HepG2 (cell line): ENCODE measurements around the gene KAZALD1. TPM values are rescaled to one million over a fixed set of nuclear protein-coding genes. Genes with fewer than 3 reads are reported as not detected.

Experiments
- ARID4A ChIP-seq: sonication (generic); formaldehyde crosslinking; IDR thresholded peaks from 2 replicates; pipeline ENCODE4 v1.5.0; 2020; ENCODE audit warnings: mild to moderate bottlenecking, missing genetic modification reagents, borderline replicate concordance
- FUBP1 ChIP-seq: sonication (generic); formaldehyde crosslinking; IDR thresholded peaks from 2 replicates; pipeline ENCODE4 v1.5.1; 2020; ENCODE audit warnings: missing genetic modification reagents, mild to moderate bottlenecking, borderline replicate concordance
- KDM4B ChIP-seq: sonication (generic); formaldehyde crosslinking; IDR thresholded peaks from 2 replicates; pipeline ENCODE4 v1.4.0; 2020; ENCODE audit warnings: missing genetic modification reagents
- KLF13 ChIP-seq: sonication (generic); formaldehyde crosslinking; IDR thresholded peaks from 2 replicates; pipeline ENCODE4 v1.4.0; 2020; ENCODE audit warnings: mild to moderate bottlenecking, missing genetic modification reagents
- MED8 ChIP-seq: sonication (generic); formaldehyde crosslinking; IDR thresholded peaks from 2 replicates; pipeline ENCODE4 v1.8.1; 2023; ENCODE audit warnings: mild to moderate bottlenecking, missing genetic modification reagents; ENCODE audit not compliant: insufficient replicate concordance
- MXI1 ChIP-seq: IDR thresholded peaks from 3 replicates; pipeline ENCODE4 v1.6.1; 2012; ENCODE audit warnings: low read depth, low read length, inconsistent platforms, borderline replicate concordance
- MZF1 ChIP-seq: sonication (generic); formaldehyde crosslinking; IDR thresholded peaks from 2 replicates; pipeline ENCODE4 v1.8.1; 2023; ENCODE audit warnings: mild to moderate bottlenecking, missing genetic modification reagents, borderline replicate concordance
- PHF21A ChIP-seq: sonication (generic); formaldehyde crosslinking; IDR thresholded peaks from 2 replicates; pipeline ENCODE4 v1.5.0; 2020; ENCODE audit warnings: mild to moderate bottlenecking, missing genetic modification reagents
- POLR2G ChIP-seq: fragments of 200-400 bp; formaldehyde crosslinking; IDR thresholded peaks from 2 replicates; pipeline ENCODE4 v1.6.1; 2018; ENCODE audit warnings: mild to moderate bottlenecking, low read depth, low read length, moderate library complexity
- REL ChIP-seq: sonication (generic); formaldehyde crosslinking; conservative IDR thresholded peaks from 2 replicates; pipeline ENCODE4 v1.8.0; 2022; ENCODE audit warnings: mild to moderate bottlenecking, missing genetic modification reagents, moderate library complexity
- ZNF281 ChIP-seq: sonication (generic); formaldehyde crosslinking; IDR thresholded peaks from 2 replicates; pipeline ENCODE4 v1.4.0; 2020; ENCODE audit warnings: missing genetic modification reagents, borderline replicate concordance
- ZNF567 ChIP-seq: sonication (generic); formaldehyde crosslinking; IDR thresholded peaks from 2 replicates; pipeline ENCODE4 v1.8.1; 2023; ENCODE audit warnings: mild to moderate bottlenecking, missing genetic modification reagents, borderline replicate concordance
- ZNF780A ChIP-seq: sonication (generic); formaldehyde crosslinking; IDR thresholded peaks from 2 replicates; pipeline ENCODE4 v1.8.0; 2022; ENCODE audit warnings: mild to moderate bottlenecking, missing genetic modification reagents, moderate library complexity
- polyA plus RNA-seq, 8 experiments: library from polyadenylated mRNA; depleted of rRNA in 3 of 8; stranded (reverse) in 7 of 8; unstranded in 1 of 8; fragments of >200 nt; fragmentation: Illumina TruSeq in 4 of 8; extraction: Trizol in 4 of 8; gene quantifications; 2 replicates each; pipeline versions ENCODE4 v1.2.1 to v1.2.3, GENCODE V29; 2011 to 2016; ENCODE audit warnings: low read depth in 4 of 8, missing spikeins in 1 of 8, mixed read lengths in 1 of 8; ENCODE audit not compliant: insufficient read depth in 1 of 8
- total RNA-seq, 5 experiments: library from RNA; depleted of rRNA; stranded (reverse); fragments of >200 nt; fragmentation: Illumina TruSeq; extraction: Trizol; gene quantifications; 2 replicates each; pipeline ENCODE4 v1.2.3, GENCODE V29; 2016; ENCODE audit warnings: low read depth in 1 of 5
- TF ChIP-seq, protein P1 (sequence below): sonication (generic); formaldehyde crosslinking; IDR thresholded peaks from 2 replicates; pipeline ENCODE4 v1.4.0; 2020; ENCODE audit warnings: missing genetic modification reagents
- TF ChIP-seq, protein P2 (sequence below): sonication (generic); formaldehyde crosslinking; IDR thresholded peaks from 2 replicates; pipeline ENCODE4 v1.5.1; 2020; ENCODE audit warnings: missing genetic modification reagents, mild to moderate bottlenecking, borderline replicate concordance

Gene KAZALD1
- total and polyA plus RNA-seq, 2 of the 13 experiments (the other 11 are each of a cell fraction or from before 2014, with no cell fraction given) = 16.7 to 27.7 TPM

- peak; percentile 65; the same call in 1 of the 2 replicates for TF ChIP-seq ARID4A (CRISPR knock-in tag)
- no peak for TF ChIP-seq FUBP1
- TF ChIP-seq MXI1 = no peak; the same call in 2 of the 3 replicates
- peak; percentile 84 for TF ChIP-seq REL (CRISPR knock-in tag)
- TF ChIP-seq KLF13 (CRISPR knock-in tag) = no peak
- no peak for TF ChIP-seq MZF1 (CRISPR knock-in tag)
- TF ChIP-seq, protein P1, sequence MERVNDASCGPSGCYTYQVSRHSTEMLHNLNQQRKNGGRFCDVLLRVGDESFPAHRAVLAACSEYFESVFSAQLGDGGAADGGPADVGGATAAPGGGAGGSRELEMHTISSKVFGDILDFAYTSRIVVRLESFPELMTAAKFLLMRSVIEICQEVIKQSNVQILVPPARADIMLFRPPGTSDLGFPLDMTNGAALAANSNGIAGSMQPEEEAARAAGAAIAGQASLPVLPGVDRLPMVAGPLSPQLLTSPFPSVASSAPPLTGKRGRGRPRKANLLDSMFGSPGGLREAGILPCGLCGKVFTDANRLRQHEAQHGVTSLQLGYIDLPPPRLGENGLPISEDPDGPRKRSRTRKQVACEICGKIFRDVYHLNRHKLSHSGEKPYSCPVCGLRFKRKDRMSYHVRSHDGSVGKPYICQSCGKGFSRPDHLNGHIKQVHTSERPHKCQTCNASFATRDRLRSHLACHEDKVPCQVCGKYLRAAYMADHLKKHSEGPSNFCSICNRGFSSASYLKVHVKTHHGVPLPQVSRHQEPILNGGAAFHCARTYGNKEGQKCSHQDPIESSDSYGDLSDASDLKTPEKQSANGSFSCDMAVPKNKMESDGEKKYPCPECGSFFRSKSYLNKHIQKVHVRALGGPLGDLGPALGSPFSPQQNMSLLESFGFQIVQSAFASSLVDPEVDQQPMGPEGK (CRISPR knock-in tag) = peak; percentile 97
- no peak for TF ChIP-seq ZNF567 (CRISPR knock-in tag)
- TF ChIP-seq, protein P2, sequence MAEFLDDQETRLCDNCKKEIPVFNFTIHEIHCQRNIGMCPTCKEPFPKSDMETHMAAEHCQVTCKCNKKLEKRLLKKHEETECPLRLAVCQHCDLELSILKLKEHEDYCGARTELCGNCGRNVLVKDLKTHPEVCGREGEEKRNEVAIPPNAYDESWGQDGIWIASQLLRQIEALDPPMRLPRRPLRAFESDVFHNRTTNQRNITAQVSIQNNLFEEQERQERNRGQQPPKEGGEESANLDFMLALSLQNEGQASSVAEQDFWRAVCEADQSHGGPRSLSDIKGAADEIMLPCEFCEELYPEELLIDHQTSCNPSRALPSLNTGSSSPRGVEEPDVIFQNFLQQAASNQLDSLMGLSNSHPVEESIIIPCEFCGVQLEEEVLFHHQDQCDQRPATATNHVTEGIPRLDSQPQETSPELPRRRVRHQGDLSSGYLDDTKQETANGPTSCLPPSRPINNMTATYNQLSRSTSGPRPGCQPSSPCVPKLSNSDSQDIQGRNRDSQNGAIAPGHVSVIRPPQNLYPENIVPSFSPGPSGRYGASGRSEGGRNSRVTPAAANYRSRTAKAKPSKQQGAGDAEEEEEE (CRISPR knock-in tag) = no peak
- peak; percentile 95 for TF ChIP-seq ZNF281 (CRISPR knock-in tag)
- peak; percentile 95 for TF ChIP-seq POLR2G
- 0 out of 2 replicates have a peak, but pooled peaks have one; percentile 58 for TF ChIP-seq KDM4B (CRISPR knock-in tag)
- peak; percentile 88 for TF ChIP-seq MED8 (CRISPR knock-in tag)
- TF ChIP-seq ZNF780A = peak; percentile 79; the same call in 1 of the 2 replicates
- peak; percentile 91 for TF ChIP-seq PHF21A (CRISPR knock-in tag)
These were observed 702 bp upstream of the KAZALD1 start (continued) for GRCh38 chr10:101060951-101061623.
